SK-N-MC (cell line): ENCODE results near the gene PPY.

Experiments
- EZH2 ChIP-seq: fragments of 200-600 bp; sonication (generic); IDR thresholded peaks from one replicate; pipeline ENCODE4 v1.6.1; 2017; ENCODE audit warnings: antibody characterized with exemption
- POLR2AphosphoS5 ChIP-seq: IDR thresholded peaks from 2 replicates; pipeline ENCODE4 v1.6.1; 2012; ENCODE audit warnings: mild to moderate bottlenecking, low read depth, low read length, borderline replicate concordance

DNA sequence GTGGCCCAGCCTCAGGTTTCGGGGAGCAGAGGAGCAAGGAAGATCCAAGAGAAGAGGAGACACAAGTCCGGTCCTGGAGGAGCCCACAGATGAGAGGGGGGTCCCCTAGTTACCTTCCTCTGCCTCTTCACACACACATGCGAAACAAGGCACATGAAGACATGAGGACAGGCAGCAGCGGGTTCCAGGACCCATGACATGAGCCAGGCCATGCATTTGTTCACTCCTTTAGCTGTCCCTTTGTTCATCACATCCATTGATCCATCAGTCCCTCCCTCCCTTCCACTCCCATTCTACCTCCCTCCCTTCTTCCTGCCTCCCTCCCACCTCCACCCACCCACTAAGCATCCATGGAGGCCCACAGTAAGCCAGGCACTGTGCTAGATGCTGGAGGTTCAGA is 9.4 kb downstream of the PPY start:
- TF ChIP-seq POLR2AphosphoS5 (no peak), EZH2 (no peak)
